Naive thymus-derived CD4-positive, alpha-beta T cell (primary cell): ENCODE data around the gene STK25. TPM values are rescaled to one million over a fixed set of nuclear protein-coding genes. Genes with fewer than 3 reads are reported as not detected.
A peak's percentile ranks its signal among the peaks of the same experiment; 100 is the strongest.

Experiments
- ATAC-seq: fragments of 150-1000 bp; cut with Tn5 transposase; 2 replicates; pipeline ENCODE4 v1.10.0; 2021; ENCODE audit warnings: mild to moderate bottlenecking, moderate library complexity
- CTCF ChIA-PET: fragments of 350-600 bp; sonication (Branson Sonifier 250); formaldehyde crosslinking; loops from one replicate; lab custom pipeline; 2021; ENCODE audit warnings: antibody characterized with exemption; lab: Charles Lee
- POLR2A ChIA-PET: fragments of 350-600 bp; sonication (Branson Sonifier 250); formaldehyde crosslinking; loops from one replicate; lab custom pipeline; 2021; ENCODE audit warnings: antibody characterized with exemption, inconsistent platforms; lab: Charles Lee
- DNase-seq, 9 donors: peaks; one replicate each; pipeline versions ENCODE4 v3.0.0 to v3.0.0-alpha.2; 2020 to 2022; ENCODE audit warnings: mixed read lengths in 1 of 9
- H3K27ac ChIP-seq: one replicate; pipeline ENCODE4 v1.7.0; 2013; ENCODE audit warnings: mild to moderate bottlenecking, low read depth, low read length, moderate library complexity
- H3K27me3 ChIP-seq, 2 donors: one replicate each; pipeline ENCODE4 v1.7.0; 2013; ENCODE audit warnings: low read length in 2 of 2, mild to moderate bottlenecking in 2 of 2, moderate library complexity in 2 of 2; ENCODE audit not compliant: control insufficient read depth in 2 of 2, insufficient read depth in 2 of 2
- H3K36me3 ChIP-seq, 3 experiments: 1 replicate in 2 of 3; 2 replicates in 1 of 3; pipeline ENCODE4 v1.7.0; 2013; ENCODE audit warnings: low read length in 3 of 3, mild to moderate bottlenecking in 3 of 3, moderate library complexity in 1 of 3; ENCODE audit not compliant: insufficient read depth in 3 of 3, control insufficient read depth in 2 of 3
- H3K4me1 ChIP-seq, 2 donors: one replicate each; pipeline ENCODE4 v1.7.0; 2013; ENCODE audit warnings: low read length in 2 of 2, mild to moderate bottlenecking in 2 of 2, moderate library complexity in 1 of 2; ENCODE audit not compliant: control insufficient read depth in 2 of 2, insufficient read depth in 2 of 2
- H3K4me3 ChIP-seq: 2 replicates; pipeline ENCODE4 v1.7.0; 2013; ENCODE audit warnings: mild to moderate bottlenecking, low read length
- H3K9me3 ChIP-seq, 3 experiments: 1 replicate in 2 of 3; 2 replicates in 1 of 3; pipeline ENCODE4 v1.7.0; 2013; ENCODE audit warnings: low read length in 3 of 3; ENCODE audit not compliant: control insufficient read depth in 2 of 3
- H3K27ac Mint-ChIP-seq, 9 donors: one replicate each; pipeline ENCODE4 v1.8.0; 2020 to 2022; ENCODE audit warnings: mixed read lengths in 9 of 9, mild to moderate bottlenecking in 8 of 9, moderate library complexity in 5 of 9, inconsistent platforms in 2 of 9
- H3K27me3 Mint-ChIP-seq, 5 donors: one replicate each; pipeline ENCODE4 v1.8.0; 2021 to 2022; ENCODE audit warnings: mixed read lengths in 5 of 5, mild to moderate bottlenecking in 1 of 5
- H3K36me3 Mint-ChIP-seq, 5 donors: one replicate each; pipeline ENCODE4 v1.8.0; 2020 to 2022; ENCODE audit warnings: mixed read lengths in 5 of 5, mild to moderate bottlenecking in 3 of 5, inconsistent platforms in 1 of 5
- H3K4me1 Mint-ChIP-seq, 7 donors: one replicate each; pipeline ENCODE4 v1.8.0; 2020 to 2022; ENCODE audit warnings: mixed read lengths in 7 of 7, mild to moderate bottlenecking in 3 of 7, inconsistent platforms in 1 of 7
- H3K4me3 Mint-ChIP-seq, 10 donors: one replicate each; pipeline ENCODE4 v1.8.0; 2020 to 2022; ENCODE audit warnings: mild to moderate bottlenecking in 10 of 10, mixed read lengths in 10 of 10, moderate library complexity in 6 of 10, inconsistent platforms in 2 of 10
- H3K9me3 Mint-ChIP-seq, 11 donors: one replicate each; pipeline ENCODE4 v1.8.0; 2020 to 2022; ENCODE audit warnings: mixed read lengths in 11 of 11, mild to moderate bottlenecking in 4 of 11, inconsistent platforms in 1 of 11, moderate library complexity in 1 of 11
- intact Hi-C, 2 donors: fragments of 100-400 bp; cut with micrococcal nuclease; formaldehyde crosslinking; loops; one replicate each; pipeline ENCODE4 v1.15.1; 2023
- polyA plus RNA-seq, 2 donors: library from polyadenylated mRNA; unstranded; fragments of 300-500 nt; fragmentation: Illumina TruSeq; gene quantifications; one replicate each; pipeline ENCODE4 v1.2.3, GENCODE V29; 2021
- total RNA-seq, 6 experiments: library from RNA in 5 of 6; stranded (reverse) in 5 of 6; gene quantifications; 1 replicate in 5 of 6; 2 replicates in 1 of 6; pipeline ENCODE4 v1.2.3 and lab custom pipeline; 2021 to 2026

Gene STK25
- total and polyA plus RNA-seq, 7 experiments from 2014 or later: 74.0 to 170 (median 109) TPM

GRCh38 chr2:241495172-241496002 lies 13.0 kb downstream of the STK25 start:
- ATAC-seq (no peak), DNase-seq (no peak)
- H3K4me3 Mint-ChIP-seq: no peak overlapping the region
- H3K27me3 ChIP-seq: no peaks in the 10 kb centered on the region
- H3K36me3 Mint-ChIP-seq: peaks cover 0 to 10% (median 3%) of the 10 kb centered on the region in 5 donors
- H3K4me3 ChIP-seq: no peak overlapping the region
- H3K9me3 Mint-ChIP-seq: no peaks in the 10 kb centered on the region
- no peaks in the 10 kb centered on the region for H3K4me1 ChIP-seq
- H3K27ac ChIP-seq: no peak overlapping the region
- intact Hi-C loops: no loop called here
- no peaks in the 10 kb centered on the region for H3K9me3 ChIP-seq
- POLR2A ChIA-PET: no interaction called here
- CTCF ChIA-PET: no interaction called here
- H3K4me1 Mint-ChIP-seq: peaks cover 0 to 8% (median 0%) of the 10 kb centered on the region in 7 donors
- no peak overlapping the region for H3K27ac Mint-ChIP-seq
- no peaks in the 10 kb centered on the region for H3K27me3 Mint-ChIP-seq
- H3K36me3 ChIP-seq: peaks cover 0 to 67% (median 8%) of the 10 kb centered on the region in 3 experiments

DNA sequence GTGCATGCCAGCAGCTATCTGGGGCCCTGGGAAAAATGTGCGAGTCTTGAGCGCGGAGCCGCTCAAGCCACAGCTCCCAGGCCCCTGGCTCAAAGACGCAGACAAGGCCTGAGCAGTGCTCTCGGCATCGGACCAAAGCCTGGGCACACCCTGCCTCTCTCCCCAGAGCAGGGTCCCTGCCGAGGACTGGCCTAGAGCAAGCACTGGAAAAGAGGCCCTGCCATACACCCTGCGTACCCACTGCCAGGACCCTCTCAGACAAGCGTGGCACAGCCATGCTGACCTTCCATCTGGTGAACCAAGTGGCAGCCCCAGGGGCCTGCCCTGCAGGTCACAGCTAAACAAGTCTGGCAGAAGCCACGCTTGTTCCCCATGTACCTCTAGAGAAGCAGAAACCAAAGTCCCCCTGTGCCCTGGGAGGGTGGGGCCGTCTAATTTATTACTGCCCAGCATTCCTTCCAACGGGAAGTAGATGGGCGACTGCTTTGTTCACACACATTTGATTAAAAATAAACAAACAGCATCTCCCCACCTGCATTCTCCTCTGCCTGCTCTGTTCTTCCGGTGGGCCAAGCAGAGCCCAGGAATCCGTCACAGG lies 14.0 kb downstream of the STK25 start:
- CTCF ChIA-PET: no interaction called here
- Mint-ChIP-seq H3K36me3 (peaks cover 0 to 10% (median 3%) of the 10 kb centered on the region in 5 donors), H3K4me3 (no peak overlapping the region)

GRCh38 chr2:241493092-241493491 lies 15.3 kb downstream of the STK25 start:
- Mint-ChIP-seq H3K4me1 (peaks cover 0 to 8% (median 0%) of the 10 kb centered on the region in 7 donors), H3K27me3 (no peaks in the 10 kb centered on the region), H3K4me3 (no peak overlapping the region), H3K27ac (peak overlapping the region in 1 of 9 donors; percentile 8), H3K36me3 (peaks cover 0 to 10% (median 2%) of the 10 kb centered on the region in 5 donors), H3K9me3 (no peaks in the 10 kb centered on the region)
- H3K36me3 ChIP-seq: peaks cover 0 to 44% (median 8%) of the 10 kb centered on the region in 3 experiments
- no peak for DNase-seq
- H3K9me3 ChIP-seq: no peaks in the 10 kb centered on the region
- intact Hi-C loops: no loop called here
- no peaks in the 10 kb centered on the region for H3K27me3 ChIP-seq
- ATAC-seq: no peak
- no peaks in the 10 kb centered on the region for H3K4me1 ChIP-seq
- POLR2A ChIA-PET: interaction anchor here (0.9 kb wide), 1 partner anchor 49 kb away, joined by 3 read pairs; no protein-coding TSS in a partner anchor
- H3K4me3 ChIP-seq: no peak overlapping the region
- no peak overlapping the region for H3K27ac ChIP-seq
- CTCF ChIA-PET: no interaction called here

More for the DNA sequence above, 14.0 kb downstream of the STK25 start:
- intact Hi-C loops: no loop called here
- H3K9me3 Mint-ChIP-seq: no peaks in the 10 kb centered on the region
- Histone ChIP-seq H3K27me3 (no peaks in the 10 kb centered on the region), H3K4me1 (no peaks in the 10 kb centered on the region), H3K4me3 (no peak overlapping the region), H3K27ac (no peak overlapping the region), H3K36me3 (peaks cover 0 to 57% (median 8%) of the 10 kb centered on the region in 3 experiments), H3K9me3 (no peaks in the 10 kb centered on the region)
- ATAC-seq (no peak), DNase-seq (no peak)
- H3K4me1 Mint-ChIP-seq: peaks cover 0 to 8% (median 0%) of the 10 kb centered on the region in 7 donors
- POLR2A ChIA-PET: no interaction called here
- no peak overlapping the region for H3K27ac Mint-ChIP-seq
- H3K27me3 Mint-ChIP-seq: no peaks in the 10 kb centered on the region

DNA sequence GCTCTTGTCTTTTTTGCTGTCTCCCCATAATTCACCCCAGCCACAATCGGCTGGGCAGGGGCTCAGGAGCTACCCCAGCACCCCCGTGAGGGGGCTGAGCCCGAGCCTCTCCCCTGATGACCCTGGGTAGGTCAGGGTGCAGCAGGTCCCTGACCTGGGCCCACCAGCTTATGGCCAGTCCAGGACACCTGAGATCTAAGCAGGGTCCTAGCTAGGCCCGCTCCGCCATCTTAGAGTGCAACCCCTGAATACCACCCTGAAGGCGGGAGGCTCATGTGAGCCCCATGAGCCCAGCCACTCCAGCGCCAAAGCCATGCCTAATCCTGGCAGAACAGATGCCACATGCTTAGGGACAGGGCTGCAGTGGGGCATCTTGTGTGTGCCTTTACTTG lies 16.2 kb downstream of the STK25 start:
- H3K27me3 ChIP-seq: no peaks in the 10 kb centered on the region
- DNase-seq (no peak), ATAC-seq (no peak)
- H3K27ac Mint-ChIP-seq: no peak overlapping the region
- no peaks in the 10 kb centered on the region for H3K27me3 Mint-ChIP-seq
- no peaks in the 10 kb centered on the region for H3K4me1 ChIP-seq
- H3K4me1 Mint-ChIP-seq: peaks cover 0 to 8% (median 0%) of the 10 kb centered on the region in 7 donors
- no peak overlapping the region for H3K4me3 Mint-ChIP-seq
- intact Hi-C loops: no loop called here
- peaks cover 0 to 41% (median 8%) of the 10 kb centered on the region in 3 experiments for H3K36me3 ChIP-seq
- H3K9me3 ChIP-seq: no peaks in the 10 kb centered on the region
- H3K36me3 Mint-ChIP-seq: peaks cover 0 to 10% (median 2%) of the 10 kb centered on the region in 5 donors
- H3K9me3 Mint-ChIP-seq: no peaks in the 10 kb centered on the region
- POLR2A ChIA-PET: no interaction called here
- H3K4me3 ChIP-seq: no peak overlapping the region
- H3K27ac ChIP-seq: no peak overlapping the region
- CTCF ChIA-PET: no interaction called here

DNA sequence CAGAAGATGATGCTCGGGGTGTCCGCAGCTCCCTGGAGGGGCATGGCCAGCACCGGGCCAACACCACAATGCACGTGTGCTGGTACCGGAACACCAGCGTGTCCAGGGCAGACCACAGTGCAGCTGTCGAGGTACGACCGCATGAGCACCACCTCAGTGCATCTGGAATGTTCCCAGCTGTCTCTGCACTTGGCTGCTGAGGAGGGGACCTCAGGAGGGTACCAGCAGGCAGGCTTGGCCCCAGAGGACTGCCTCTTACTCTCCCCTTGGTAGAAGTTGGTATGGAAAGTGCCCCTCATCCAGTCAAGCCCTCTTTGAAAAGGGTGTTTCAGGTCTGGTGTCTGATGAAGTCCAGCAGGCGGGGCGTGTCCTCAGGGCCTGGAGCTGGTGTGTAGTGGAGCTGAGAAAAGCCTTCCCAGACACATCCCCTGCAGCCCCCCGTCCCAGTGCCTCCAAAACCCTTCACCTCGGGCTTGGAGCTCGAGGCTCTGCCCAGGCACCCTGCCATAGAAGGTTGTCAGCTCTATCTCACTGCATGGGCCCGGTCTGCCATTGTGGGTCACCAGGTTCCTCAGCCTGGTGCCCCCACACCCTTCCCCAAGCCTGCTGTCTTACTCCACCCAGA lies 16.7 kb downstream of the STK25 start:
- H3K4me3 Mint-ChIP-seq: no peak overlapping the region
- POLR2A ChIA-PET: no interaction called here
- intact Hi-C loops: no loop called here
- no peaks in the 10 kb centered on the region for H3K4me1 ChIP-seq
- H3K27me3 Mint-ChIP-seq: no peaks in the 10 kb centered on the region
- CTCF ChIA-PET: no interaction called here
- peaks cover 0 to 8% (median 0%) of the 10 kb centered on the region in 7 donors for H3K4me1 Mint-ChIP-seq
- no peaks in the 10 kb centered on the region for H3K9me3 ChIP-seq
- no peaks in the 10 kb centered on the region for H3K27me3 ChIP-seq
- peaks cover 0 to 14% (median 2%) of the 10 kb centered on the region in 5 donors for H3K36me3 Mint-ChIP-seq
- no peaks in the 10 kb centered on the region for H3K9me3 Mint-ChIP-seq
- no peak overlapping the region for H3K27ac Mint-ChIP-seq
- no peak overlapping the region for H3K27ac ChIP-seq
- DNase-seq (no peak), ATAC-seq (no peak)
- H3K36me3 ChIP-seq: peaks cover 0 to 36% (median 8%) of the 10 kb centered on the region in 3 experiments
- no peak overlapping the region for H3K4me3 ChIP-seq

- Mint-ChIP-seq H3K36me3 (peaks cover 0 to 12% (median 2%) of the 10 kb centered on the region in 5 donors), H3K4me1 (peaks cover 0 to 8% (median 0%) of the 10 kb centered on the region in 7 donors), H3K4me3 (no peak overlapping the region), H3K27ac (no peak overlapping the region), H3K27me3 (no peaks in the 10 kb centered on the region), H3K9me3 (no peaks in the 10 kb centered on the region)
- DNase-seq (no peak), ATAC-seq (no peak)
- POLR2A ChIA-PET: no interaction called here
- Histone ChIP-seq H3K9me3 (no peaks in the 10 kb centered on the region), H3K4me3 (no peak overlapping the region), H3K27me3 (no peaks in the 10 kb centered on the region), H3K36me3 (peaks cover 0 to 29% (median 8%) of the 10 kb centered on the region in 3 experiments), H3K4me1 (no peaks in the 10 kb centered on the region), H3K27ac (no peak overlapping the region)
- intact Hi-C loops: no loop called here
- CTCF ChIA-PET: no interaction called here
Observed at GRCh38 chr2:241490825-241491506, 17.4 kb downstream of the STK25 start.
